Neural crest cell (in vitro differentiated cells): ENCODE measurements around the gene GATB. TPM values are rescaled to one million over a fixed set of nuclear protein-coding genes. Genes with fewer than 3 reads are reported as not detected.
A peak's percentile ranks its signal among the peaks of the same experiment; 100 is the strongest.

ENCODE experiments used
- DNase-seq: peaks from one replicate; pipeline ENCODE4 v3.0.0; 2021; ENCODE audit warnings: low read depth, mixed read lengths, low spot score
- H3K27ac Mint-ChIP-seq: one replicate; pipeline ENCODE4 v1.8.0; 2021; ENCODE audit warnings: mild to moderate bottlenecking, mixed read lengths; ENCODE audit not compliant: unreplicated experiment
- H3K27me3 Mint-ChIP-seq: 2 replicates; pipeline ENCODE4 v1.8.0; 2021; ENCODE audit warnings: low read depth, mild to moderate bottlenecking, mixed read lengths
- H3K36me3 Mint-ChIP-seq: 2 replicates; pipeline ENCODE4 v1.8.0; 2021; ENCODE audit warnings: low read depth, mild to moderate bottlenecking, mixed read lengths
- H3K4me1 Mint-ChIP-seq: 2 replicates; pipeline ENCODE4 v1.8.0; 2021; ENCODE audit warnings: mixed read lengths
- H3K4me3 Mint-ChIP-seq: one replicate; pipeline ENCODE4 v1.8.0; 2021; ENCODE audit warnings: mild to moderate bottlenecking, mixed read lengths
- H3K9me3 Mint-ChIP-seq: 2 replicates; pipeline ENCODE4 v1.8.0; 2021; ENCODE audit warnings: mixed read lengths
- CTCF ChIP-seq: fragments of 200-600 bp; sonication (generic); conservative IDR thresholded peaks from 2 replicates; pipeline ENCODE4 v1.5.0; 2021; ENCODE audit warnings: antibody characterized with exemption, mild to moderate bottlenecking
- total RNA-seq: library from RNA; stranded (reverse); gene quantifications from 2 replicates; pipeline ENCODE4 v1.2.1, GENCODE V29; 2021

GATB gene
- total RNA-seq, 1 donor from 2014 or later, result 24.9 TPM

- Mint-ChIP-seq H3K27me3 (no peaks in the 10 kb centered on the region), H3K4me3 (no peak overlapping the region), H3K27ac (no peak overlapping the region), H3K36me3 (peaks cover under 1% of the 10 kb centered on the region), H3K4me1 (peaks cover 10% of the 10 kb centered on the region), H3K9me3 (no peaks in the 10 kb centered on the region)
- no peak for DNase-seq
- TF ChIP-seq CTCF, result no peak
Measured at GRCh38 chr4:151672996-151673395, 87.8 kb downstream of the GATB start.

GRCh38 chr4:151671541-151672059 is 89.2 kb downstream of the GATB start:
- Mint-ChIP-seq H3K36me3 (no peaks in the 10 kb centered on the region), H3K27ac (peak overlapping the region; percentile 81), H3K27me3 (no peaks in the 10 kb centered on the region), H3K9me3 (no peaks in the 10 kb centered on the region), H3K4me1 (peaks cover 10% of the 10 kb centered on the region), H3K4me3 (no peak overlapping the region)
- DNase-seq, result no peak
- no peak for TF ChIP-seq CTCF

- H3K9me3 Mint-ChIP-seq, result no peaks in the 10 kb centered on the region
- DNase-seq, result no peak
- no peak overlapping the region for H3K27ac Mint-ChIP-seq
- peaks cover 10% of the 10 kb centered on the region for H3K4me1 Mint-ChIP-seq
- H3K36me3 Mint-ChIP-seq, result no peaks in the 10 kb centered on the region
- no peaks in the 10 kb centered on the region for H3K27me3 Mint-ChIP-seq
- no peak for TF ChIP-seq CTCF
- no peak overlapping the region for H3K4me3 Mint-ChIP-seq
Measured at GRCh38 chr4:151670843-151671242, 90.0 kb downstream of the GATB start.

- DNase-seq, result no peak
- Mint-ChIP-seq H3K4me3 (no peak overlapping the region), H3K27me3 (no peaks in the 10 kb centered on the region), H3K36me3 (no peaks in the 10 kb centered on the region), H3K27ac (no peak overlapping the region), H3K4me1 (peaks cover 10% of the 10 kb centered on the region), H3K9me3 (no peaks in the 10 kb centered on the region)
- no peak for TF ChIP-seq CTCF
Measured at GRCh38 chr4:151669990-151670389, 90.8 kb downstream of the GATB start.

- no peak for DNase-seq
- Mint-ChIP-seq H3K4me3 (no peak overlapping the region), H3K9me3 (no peaks in the 10 kb centered on the region), H3K27me3 (no peaks in the 10 kb centered on the region), H3K27ac (no peak overlapping the region), H3K36me3 (no peaks in the 10 kb centered on the region), H3K4me1 (peaks cover 4% of the 10 kb centered on the region)
- TF ChIP-seq CTCF, result no peak
Measured at GRCh38 chr4:151668689-151669402, 92.0 kb downstream of the GATB start.
